Stomach smooth muscle (tissue), 2 donors: Measurements from ENCODE around the gene SIK2.
A peak's percentile ranks its signal among the peaks of the same experiment; 100 is the strongest.

Experiments used
- H3K27ac ChIP-seq: one replicate; pipeline ENCODE4 v1.7.0; 2013; ENCODE audit warnings: mild to moderate bottlenecking, low read length, inconsistent platforms
- H3K27me3 ChIP-seq, 2 donors: one replicate each; pipeline ENCODE4 v1.7.0; 2013; ENCODE audit warnings: low read length in 2 of 2; ENCODE audit not compliant: insufficient read depth in 2 of 2, control insufficient read depth in 1 of 2
- H3K36me3 ChIP-seq, 2 donors: one replicate each; pipeline ENCODE4 v1.7.0; 2013; ENCODE audit warnings: low read length in 2 of 2; ENCODE audit not compliant: control insufficient read depth in 2 of 2, insufficient read depth in 2 of 2
- H3K4me1 ChIP-seq: one replicate; pipeline ENCODE4 v1.7.0; 2013; ENCODE audit warnings: low read length; ENCODE audit not compliant: control insufficient read depth, insufficient read depth
- H3K4me3 ChIP-seq, 2 donors: one replicate each; pipeline ENCODE4 v1.7.0; 2013; ENCODE audit warnings: low read length in 2 of 2
- H3K9ac ChIP-seq, 2 donors: one replicate each; pipeline ENCODE4 v1.7.0; 2013; ENCODE audit warnings: low read length in 2 of 2, mild to moderate bottlenecking in 1 of 2
- H3K9me3 ChIP-seq, 2 donors: one replicate each; pipeline ENCODE4 v1.7.0; 2013; ENCODE audit warnings: low read length in 2 of 2; ENCODE audit not compliant: control insufficient read depth in 2 of 2
- donor health status: healthy.
- donor health status: Pancreatic carcinoma.

The SIK2 gene

DNA sequence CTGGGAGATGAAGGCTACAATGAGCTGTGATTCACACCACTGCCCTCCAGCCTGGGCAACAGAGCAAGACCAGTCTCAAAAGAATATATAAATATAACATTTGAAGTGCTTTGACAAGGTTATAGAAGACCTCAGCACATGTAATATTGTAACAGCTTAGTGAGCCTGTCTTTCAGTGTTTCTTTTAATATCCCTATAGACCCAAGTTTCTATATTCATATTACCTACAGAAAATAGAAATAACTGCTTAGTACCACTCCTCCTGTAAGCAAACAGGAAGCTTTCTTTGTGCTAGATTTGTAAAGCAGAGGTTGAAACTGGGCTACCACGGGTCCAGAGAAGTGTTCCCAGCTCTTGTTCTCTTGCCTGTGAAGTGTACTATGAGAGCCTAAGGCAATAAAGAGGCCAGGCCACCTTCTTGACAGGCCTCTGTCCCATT lies 95.7 kb downstream of the SIK2 start:
- H3K9me3 ChIP-seq: no peaks in the 10 kb centered on the region
- no peak overlapping the region for H3K27ac ChIP-seq
- peaks cover 2% of the 10 kb centered on the region for H3K4me1 ChIP-seq
- H3K36me3 ChIP-seq: peaks cover 2 to 6% of the 10 kb centered on the region in 2 donors
- H3K4me3 ChIP-seq: no peak overlapping the region
- H3K9ac ChIP-seq: no peak overlapping the region
- H3K27me3 ChIP-seq: no peaks in the 10 kb centered on the region

- Histone ChIP-seq H3K9me3 (no peaks in the 10 kb centered on the region), H3K36me3 (peaks cover 9 to 11% of the 10 kb centered on the region in 2 donors), H3K27me3 (no peaks in the 10 kb centered on the region), H3K4me1 (peaks cover 2% of the 10 kb centered on the region), H3K9ac (no peak overlapping the region), H3K27ac (no peak overlapping the region), H3K4me3 (no peak overlapping the region)
Observed at GRCh38 chr11:111698852-111699559, 96.8 kb downstream of the SIK2 start.

DNA sequence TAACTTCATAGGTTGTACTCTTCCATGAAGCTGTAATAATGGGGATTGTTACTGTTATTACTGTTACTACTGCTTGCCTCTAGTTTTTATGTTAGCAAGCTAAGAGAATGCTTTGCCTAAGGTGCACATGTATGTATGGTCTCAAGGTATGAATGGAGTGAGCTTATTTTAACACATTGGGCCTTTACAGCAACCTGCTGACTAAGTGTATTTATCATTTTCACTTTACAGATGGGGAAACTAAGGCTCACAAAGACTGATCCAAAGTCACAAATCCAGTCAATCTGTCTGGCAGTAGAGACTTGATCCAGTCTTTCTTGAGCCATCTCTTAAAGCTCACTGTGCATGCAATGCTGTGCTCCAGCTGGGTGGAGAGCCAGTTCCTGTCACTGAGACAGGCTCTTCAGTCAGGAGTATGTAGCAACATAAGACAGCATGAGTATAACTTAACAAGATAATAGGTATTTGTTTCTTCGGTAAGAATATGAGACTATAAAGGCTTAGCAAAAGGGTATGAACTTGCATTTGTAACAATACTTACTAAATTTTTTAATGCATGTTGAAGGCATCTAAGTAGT lies 97.4 kb downstream of the SIK2 start:
- Histone ChIP-seq H3K9me3 (no peaks in the 10 kb centered on the region), H3K4me1 (peaks cover 2% of the 10 kb centered on the region), H3K27ac (no peak overlapping the region), H3K27me3 (no peaks in the 10 kb centered on the region), H3K4me3 (no peak overlapping the region), H3K9ac (no peak overlapping the region), H3K36me3 (peaks cover 13 to 15% of the 10 kb centered on the region in 2 donors)

DNA sequence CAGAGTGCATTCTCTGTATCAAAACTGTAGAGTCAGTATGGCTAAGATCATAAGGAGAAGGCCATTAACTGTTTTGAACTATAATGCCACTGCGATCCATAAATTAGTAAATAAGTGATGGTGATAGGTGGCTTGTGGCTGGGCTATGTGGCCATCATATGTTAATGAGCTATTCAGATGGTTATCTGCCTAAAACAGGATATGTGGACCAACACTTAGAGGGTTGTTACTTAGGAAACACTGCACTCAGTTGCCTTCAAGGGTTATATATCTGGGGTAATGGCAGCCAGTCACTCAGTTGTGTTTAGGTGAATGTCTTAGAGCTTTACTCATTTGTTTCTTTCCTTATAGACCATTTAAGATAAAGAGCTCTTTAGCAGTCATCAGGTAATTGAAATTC lies 97.9 kb downstream of the SIK2 start:
- Histone ChIP-seq H3K27me3 (no peaks in the 10 kb centered on the region), H3K9ac (no peak overlapping the region), H3K9me3 (no peaks in the 10 kb centered on the region), H3K27ac (no peak overlapping the region), H3K4me3 (no peak overlapping the region), H3K36me3 (peaks cover 15 to 17% of the 10 kb centered on the region in 2 donors), H3K4me1 (no peaks in the 10 kb centered on the region)

DNA sequence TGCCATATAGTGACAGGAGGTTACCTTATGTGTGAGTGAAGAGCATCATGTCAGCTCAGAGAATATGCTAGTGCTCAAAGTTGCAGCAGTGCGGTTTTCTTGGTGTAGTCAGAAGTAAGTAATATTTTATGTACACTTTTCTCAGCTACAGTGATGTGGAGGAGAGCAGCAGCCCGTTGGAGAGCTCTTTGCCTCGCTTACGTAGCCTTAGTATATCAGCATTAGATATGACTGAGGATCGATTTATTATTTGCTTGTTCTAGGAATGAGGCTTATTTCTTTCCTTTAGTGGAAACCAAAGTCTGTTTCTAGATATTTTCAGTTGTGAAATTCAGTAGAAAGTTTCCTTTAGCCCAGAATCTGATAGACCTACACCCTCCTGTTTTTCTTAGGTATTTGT lies 100.4 kb downstream of the SIK2 start:
- H3K27ac ChIP-seq: no peak overlapping the region
- no peaks in the 10 kb centered on the region for H3K9me3 ChIP-seq
- peaks cover 4% of the 10 kb centered on the region for H3K4me1 ChIP-seq
- H3K36me3 ChIP-seq: peaks cover 17 to 22% of the 10 kb centered on the region in 2 donors
- no peaks in the 10 kb centered on the region for H3K27me3 ChIP-seq
- no peak overlapping the region for H3K9ac ChIP-seq
- no peak overlapping the region for H3K4me3 ChIP-seq

DNA sequence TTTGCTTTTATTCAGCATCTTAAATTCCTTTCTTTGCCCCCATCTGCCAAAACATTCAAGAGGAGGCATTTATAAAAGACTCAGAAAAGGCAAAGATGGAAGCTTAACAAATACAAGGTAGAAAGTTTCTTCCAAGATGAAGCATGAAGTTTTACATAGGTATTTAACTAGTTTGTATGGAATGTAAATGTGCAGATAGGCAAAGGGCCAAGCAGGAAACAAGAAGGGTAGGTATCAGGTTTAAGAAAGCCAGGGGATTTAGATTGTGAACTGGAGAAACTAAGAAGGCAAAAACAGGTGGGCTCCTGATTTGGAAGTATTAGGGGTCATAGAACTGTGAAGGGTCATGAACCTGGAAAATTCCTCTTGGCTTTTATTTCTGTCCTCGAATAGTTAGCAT lies 101.3 kb downstream of the SIK2 start:
- Histone ChIP-seq H3K9me3 (no peaks in the 10 kb centered on the region), H3K4me3 (no peak overlapping the region), H3K27me3 (no peaks in the 10 kb centered on the region), H3K9ac (no peak overlapping the region), H3K4me1 (peaks cover 4% of the 10 kb centered on the region), H3K36me3 (peaks cover 19 to 22% of the 10 kb centered on the region in 2 donors), H3K27ac (no peak overlapping the region)

GRCh38 chr11:111707039-111707690 lies 104.9 kb downstream of the SIK2 start:
- H3K36me3 ChIP-seq: peaks cover 22 to 30% of the 10 kb centered on the region in 2 donors
- no peak overlapping the region for H3K9ac ChIP-seq
- peak overlapping the region; percentile 8 for H3K27ac ChIP-seq
- no peaks in the 10 kb centered on the region for H3K9me3 ChIP-seq
- no peak overlapping the region for H3K4me3 ChIP-seq
- H3K4me1 ChIP-seq: peaks cover 4% of the 10 kb centered on the region
- H3K27me3 ChIP-seq: no peaks in the 10 kb centered on the region

- no peaks in the 10 kb centered on the region for H3K27me3 ChIP-seq
- H3K9me3 ChIP-seq: no peaks in the 10 kb centered on the region
- H3K4me3 ChIP-seq: no peak overlapping the region
- peak overlapping the region; percentile 8 for H3K27ac ChIP-seq
- H3K9ac ChIP-seq: no peak overlapping the region
- H3K36me3 ChIP-seq: peaks cover 21 to 32% of the 10 kb centered on the region in 2 donors
- H3K4me1 ChIP-seq: peaks cover 4% of the 10 kb centered on the region
Observed at GRCh38 chr11:111707691-111708067, 105.4 kb downstream of the SIK2 start.

- Histone ChIP-seq H3K4me3 (no peak overlapping the region), H3K36me3 (peaks cover 2 to 18% of the 10 kb centered on the region in 2 donors), H3K4me1 (peaks cover 15% of the 10 kb centered on the region), H3K9ac (no peak overlapping the region), H3K27ac (peak overlapping the region; percentile 1), H3K27me3 (no peaks in the 10 kb centered on the region), H3K9me3 (no peaks in the 10 kb centered on the region)
Observed at GRCh38 chr11:111714522-111714921, 112.3 kb downstream of the SIK2 start.

DNA sequence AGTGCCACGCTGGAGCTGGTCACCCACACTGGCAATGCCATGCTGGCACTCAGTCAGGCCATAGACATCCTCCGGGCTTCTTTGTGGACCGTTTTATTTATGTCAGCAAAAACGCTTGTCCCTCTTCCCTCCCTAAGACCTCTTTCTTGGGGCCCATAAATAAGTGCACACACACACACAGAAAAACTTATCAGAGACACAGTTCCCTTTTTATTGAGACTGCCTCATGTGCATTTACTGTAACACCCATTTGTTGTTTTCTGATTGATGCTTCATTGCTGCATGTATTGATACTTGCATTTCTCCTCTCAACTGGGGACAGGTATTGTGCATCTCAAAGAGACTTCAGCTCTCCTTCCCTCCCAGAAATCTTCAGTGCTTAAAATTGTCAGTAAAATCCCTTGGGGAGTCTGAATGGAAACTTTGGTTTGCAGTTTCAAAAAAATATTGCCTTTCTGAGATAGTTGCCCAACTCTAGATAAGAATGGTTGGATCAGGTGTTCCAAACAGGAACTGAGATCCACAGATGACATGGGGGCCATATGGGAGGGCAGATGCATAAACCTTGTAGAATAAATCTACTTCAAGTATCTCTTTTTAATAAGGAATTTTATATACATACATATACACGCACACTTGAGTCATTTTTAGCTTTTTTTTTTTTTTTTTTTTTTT lies 113.0 kb downstream of the SIK2 start:
- Histone ChIP-seq H3K9ac (no peak overlapping the region), H3K4me1 (peaks cover 15% of the 10 kb centered on the region), H3K4me3 (no peak overlapping the region), H3K27ac (peak overlapping the region; percentile 1), H3K27me3 (no peaks in the 10 kb centered on the region), H3K36me3 (peaks cover 9 to 23% of the 10 kb centered on the region in 2 donors), H3K9me3 (no peaks in the 10 kb centered on the region)
